IMR-90 (cell line): Measurements from ENCODE around the gene LMNB1. TPM values are rescaled to one million over a fixed set of nuclear protein-coding genes. Genes with fewer than 3 reads are reported as not detected.

Experiments used
- ATAC-seq: fragments of 200-7000 bp; cut with Tn5 transposase; 2 replicates; pipeline ENCODE4 v1.9.1; 2020; ENCODE audit warnings: low read depth, mild to moderate bottlenecking, moderate library complexity
- BruUV-seq: library from RNA; stranded (reverse); fragments of 400-500 nt; replicated peaks from 2 replicates; lab custom pipeline; 2021; lab: Mats Ljungman, UMichigan
- CTCF ChIA-PET: fragments of 300-600 bp; formaldehyde crosslinking; extraction: SDS; loops from one replicate; lab custom pipeline; 2021; ENCODE audit warnings: antibody characterized with exemption; lab: Yijun Ruan, JAX
- POLR2A ChIA-PET: fragments of 300-600 bp; sonication (Branson Sonifier 250); formaldehyde crosslinking; loops from one replicate; lab custom pipeline; 2022; ENCODE audit warnings: antibody characterized with exemption; ENCODE audit not compliant: unreplicated experiment; lab: Charles Lee
- DNase-seq: peaks from one replicate; pipeline ENCODE4 v3.0.0; 2013
- H2AFZ ChIP-seq: replicated peaks from 2 replicates; pipeline ENCODE3; 2013; ENCODE audit warnings: low read length, mild to moderate bottlenecking; ENCODE audit not compliant: poor library complexity
- H2AK5ac ChIP-seq: 2 replicates; pipeline ENCODE4 v1.6.1; 2013; ENCODE audit warnings: low read depth, low read length, inconsistent platforms
- H2AK9ac ChIP-seq: replicated peaks from 2 replicates; pipeline ENCODE3; 2013; ENCODE audit warnings: mild to moderate bottlenecking, low read depth, low read length, moderate library complexity; ENCODE audit not compliant: poor library complexity
- H2BK120ac ChIP-seq: 2 replicates; pipeline ENCODE4 v1.6.1; 2013; ENCODE audit warnings: low read depth, low read length, inconsistent platforms
- H2BK15ac ChIP-seq: 3 replicates; pipeline ENCODE4 v1.6.1; 2013; ENCODE audit warnings: low read depth, low read length, inconsistent platforms
- H2BK20ac ChIP-seq: 2 replicates; pipeline ENCODE4 v1.6.1; 2013; ENCODE audit warnings: low read depth, mild to moderate bottlenecking, inconsistent platforms, low read length, moderate library complexity
- H2BK5ac ChIP-seq: 2 replicates; pipeline ENCODE4 v1.6.1; 2013; ENCODE audit warnings: mild to moderate bottlenecking, low read depth, low read length, inconsistent platforms; ENCODE audit not compliant: poor library complexity, severe bottlenecking
- H3K14ac ChIP-seq: replicated peaks from 2 replicates; pipeline ENCODE4 v1.6.1; 2013; ENCODE audit warnings: low read depth, low read length, inconsistent platforms
- H3K18ac ChIP-seq: 2 replicates; pipeline ENCODE4 v1.6.1; 2013; ENCODE audit warnings: low read depth, low read length, control low read depth
- H3K23ac ChIP-seq: 2 replicates; pipeline ENCODE4 v1.6.1; 2013; ENCODE audit warnings: low read depth, low read length, inconsistent platforms
- H3K27ac ChIP-seq: 2 replicates; pipeline ENCODE4 v1.5.1; 2013; ENCODE audit warnings: mild to moderate bottlenecking, control low read depth, low read length; ENCODE audit not compliant: insufficient read depth
- H3K27me3 ChIP-seq: 2 replicates; pipeline ENCODE4 v1.6.1; 2013; ENCODE audit warnings: low read length; ENCODE audit not compliant: control insufficient read depth, insufficient read depth
- H3K36me3 ChIP-seq: 2 replicates; pipeline ENCODE4 v1.6.1; 2013; ENCODE audit warnings: low read length, mixed read lengths; ENCODE audit not compliant: control insufficient read depth, insufficient read depth
- H3K4ac ChIP-seq: 2 replicates; pipeline ENCODE4 v1.6.1; 2013; ENCODE audit warnings: low read depth, low read length, inconsistent platforms
- H3K4me1 ChIP-seq: 2 replicates; pipeline ENCODE4 v1.6.1; 2013; ENCODE audit warnings: low read length, mixed read lengths; ENCODE audit not compliant: control insufficient read depth, insufficient read depth
- H3K4me2 ChIP-seq: 2 replicates; pipeline ENCODE4 v1.6.1; 2013; ENCODE audit warnings: low read depth, mild to moderate bottlenecking, control low read depth, low read length, moderate library complexity
- H3K4me3 ChIP-seq: 2 replicates; pipeline ENCODE4 v1.5.1; 2013; ENCODE audit warnings: low read depth, mild to moderate bottlenecking, control low read depth, low read length, moderate library complexity; ENCODE audit not compliant: insufficient read depth
- H3K56ac ChIP-seq: 2 replicates; pipeline ENCODE4 v1.6.1; 2013; ENCODE audit warnings: low read length, inconsistent platforms; ENCODE audit not compliant: insufficient read depth; ENCODE audit errors: extremely low read depth
- H3K79me1 ChIP-seq, 2 experiments: 2 replicates each; pipeline ENCODE4 v1.6.1; 2013; ENCODE audit warnings: low read length in 2 of 2, inconsistent platforms in 1 of 2, low read depth in 1 of 2
- H3K9ac ChIP-seq: 2 replicates; pipeline ENCODE4 v1.6.1; 2013; ENCODE audit warnings: low read depth, low read length, control low read depth
- H3K9me1 ChIP-seq: 2 replicates; pipeline ENCODE4 v1.6.1; 2013; ENCODE audit warnings: low read length, inconsistent platforms; ENCODE audit not compliant: insufficient read depth
- H3K9me3 ChIP-seq: 2 replicates; pipeline ENCODE4 v1.6.1; 2013; ENCODE audit warnings: low read length; ENCODE audit not compliant: control insufficient read depth, insufficient read depth
- H4K20me1 ChIP-seq: 2 replicates; pipeline ENCODE4 v1.6.1; 2013; ENCODE audit warnings: low read length, inconsistent platforms; ENCODE audit not compliant: insufficient read depth
- H4K5ac ChIP-seq: 2 replicates; pipeline ENCODE4 v1.6.1; 2013; ENCODE audit warnings: mild to moderate bottlenecking, low read depth, low read length, control low read depth
- H4K8ac ChIP-seq, 2 experiments: 2 replicates each; pipeline ENCODE4 v1.6.1; 2013; ENCODE audit warnings: low read depth in 2 of 2, low read length in 2 of 2, control low read depth in 1 of 2, inconsistent platforms in 1 of 2
- H4K91ac ChIP-seq: 2 replicates; pipeline ENCODE4 v1.6.1; 2013; ENCODE audit warnings: low read depth, low read length, inconsistent platforms; ENCODE audit not compliant: insufficient read depth
- BHLHE40 ChIP-seq: fragments of 150-350 bp; IDR thresholded peaks from 2 replicates; pipeline ENCODE4 v1.6.1; 2016; ENCODE audit warnings: mild to moderate bottlenecking, low read depth, low read length
- CEBPB ChIP-seq: IDR thresholded peaks from 2 replicates; pipeline ENCODE4 v1.6.1; 2012; ENCODE audit warnings: low read depth, low read length, improper control_type of control experiment
- CHD1 ChIP-seq: IDR thresholded peaks from 2 replicates; pipeline ENCODE4 v1.6.1; 2012; ENCODE audit warnings: low read depth, low read length, improper control_type of control experiment
- ELK1 ChIP-seq: fragments of 150-350 bp; IDR thresholded peaks from 2 replicates; pipeline ENCODE4 v1.6.1; 2016; ENCODE audit warnings: low read depth, mild to moderate bottlenecking, low read length, moderate library complexity, borderline replicate concordance
- FOS ChIP-seq: fragments of 150-350 bp; IDR thresholded peaks from 2 replicates; pipeline ENCODE4 v1.6.1; 2016; ENCODE audit warnings: low read depth, low read length
- MAFK ChIP-seq: IDR thresholded peaks from 2 replicates; pipeline ENCODE4 v1.6.1; 2012; ENCODE audit warnings: low read depth, low read length, improper control_type of control experiment
- MAZ ChIP-seq: IDR thresholded peaks from 2 replicates; pipeline ENCODE4 v1.6.1; 2012; ENCODE audit warnings: low read depth, mild to moderate bottlenecking, low read length, improper control_type of control experiment, moderate library complexity, borderline replicate concordance
- MXI1 ChIP-seq: IDR thresholded peaks from 2 replicates; pipeline ENCODE4 v1.6.1; 2012; ENCODE audit warnings: low read depth, mild to moderate bottlenecking, low read length, moderate library complexity, borderline replicate concordance
- NFE2L2 ChIP-seq: fragments of 150-350 bp; IDR thresholded peaks from 2 replicates; pipeline ENCODE4 v1.6.1; 2016; ENCODE audit warnings: low read depth, mild to moderate bottlenecking, low read length
- POLR2A ChIP-seq: IDR thresholded peaks from 2 replicates; pipeline ENCODE4 v1.6.1; 2012; ENCODE audit warnings: mild to moderate bottlenecking, low read depth, low read length
- RAD21 ChIP-seq: IDR thresholded peaks from 2 replicates; pipeline ENCODE4 v1.6.1; 2012; ENCODE audit warnings: low read length, improper control_type of control experiment
- RCOR1 ChIP-seq: IDR thresholded peaks from 2 replicates; pipeline ENCODE4 v1.6.1; 2012; ENCODE audit warnings: mild to moderate bottlenecking, low read length, improper control_type of control experiment; ENCODE audit not compliant: insufficient replicate concordance
- RFX5 ChIP-seq: IDR thresholded peaks from 2 replicates; pipeline ENCODE4 v1.8.0; 2012; ENCODE audit warnings: low read depth, mild to moderate bottlenecking, low read length, moderate library complexity
- SMC3 ChIP-seq: fragments of 150-350 bp; IDR thresholded peaks from 2 replicates; pipeline ENCODE4 v1.6.1; 2016; ENCODE audit warnings: low read depth, mild to moderate bottlenecking, antibody characterized with exemption, low read length, moderate library complexity
- WGBS, 2 experiments: methylation state at CpG; one replicate each; pipeline versions ENCODE4 v1.1.5 to v1.1.7; 2013; ENCODE audit warnings: missing lambda C conversion rate in 2 of 2; ENCODE audit not compliant: insufficient read length in 1 of 2; ENCODE audit errors: extremely low coverage in 2 of 2; 5-methylcytosine and 5-hydroxymethylcytosine counted together
- dilution Hi-C: fragments of 300-500 bp; cut with HindIII; formaldehyde crosslinking; loops from one replicate; pipeline ENCODE4 v1.14.3; 2018; ENCODE audit warnings: low sequenced_read_pairs; ENCODE audit not compliant: unreplicated experiment
- in situ Hi-C: fragments of 300-500 bp; cut with MboI; formaldehyde crosslinking; loops from 3 replicates; pipeline ENCODE4 v1.14.3; 2019; ENCODE audit warnings: low sequenced_read_pairs, inconsistent platforms, mixed read lengths
- intact Hi-C: fragments of 100-400 bp; cut with micrococcal nuclease; formaldehyde crosslinking; loops from 2 replicates; pipeline ENCODE4 v1.10.0; 2022
- polyA plus RNA-seq, 3 experiments: library from polyadenylated mRNA; depleted of rRNA; stranded (reverse); fragments of >200 nt; gene quantifications; 2 replicates each; pipeline ENCODE4 v1.2.3, GENCODE V29; 2012; ENCODE audit warnings: low replicate concordance in 1 of 3
- total RNA-seq: library from RNA; depleted of rRNA; stranded (reverse); fragments of >200 nt; gene quantifications from 2 replicates; pipeline ENCODE4 v1.2.3, GENCODE V29; 2012
- TF ChIP-seq, protein P1 (sequence below): fragments of 150-350 bp; IDR thresholded peaks from 2 replicates; pipeline ENCODE4 v1.6.1; 2017; ENCODE audit warnings: mild to moderate bottlenecking, antibody characterized with exemption, low read length, low read depth
- TF ChIP-seq, protein P2 (sequence below): conservative IDR thresholded peaks from 2 replicates; pipeline ENCODE4 v1.5.1; 2012; ENCODE audit warnings: mild to moderate bottlenecking, low read depth, low read length, improper control_type of control experiment

LMNB1 gene
- total and polyA plus RNA-seq, 2 of the 4 experiments (the other 2 are of a cell fraction): 36.0 to 53.6 TPM

DNA sequence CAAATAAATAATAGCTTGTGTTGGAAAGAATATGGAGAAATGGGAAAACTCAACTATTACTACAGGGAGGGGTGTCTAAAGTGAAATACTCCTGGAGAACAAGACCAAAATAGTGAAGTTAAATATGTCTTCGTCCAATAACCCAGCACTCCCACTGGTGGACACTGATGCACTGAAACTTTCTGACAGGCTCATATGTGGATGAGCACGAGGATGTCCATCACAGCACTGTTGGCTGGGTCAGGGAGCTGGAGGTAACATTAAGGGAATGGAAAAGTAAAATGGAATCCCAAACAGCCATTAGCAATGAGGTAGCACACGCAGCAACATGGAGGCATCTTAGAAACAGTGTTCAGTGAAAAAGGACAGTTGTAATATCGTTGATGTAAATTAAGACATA lies 86.5 kb downstream of the LMNB1 start:
- H3K9ac ChIP-seq: no peak overlapping the region
- no peaks in the 10 kb centered on the region for H3K27me3 ChIP-seq
- H3K36me3 ChIP-seq: no peaks in the 10 kb centered on the region
- no peaks in the 10 kb centered on the region for H3K4me1 ChIP-seq
- no peak overlapping the region for H3K23ac ChIP-seq
- H3K56ac ChIP-seq: no peak overlapping the region
- CTCF ChIA-PET: no interaction called here
- H3K14ac ChIP-seq: no peak overlapping the region
- H2BK120ac ChIP-seq: no peak overlapping the region
- WGBS, 2 experiments: no CpG with 5 or more reads among the region's 4 CpGs
- H4K8ac ChIP-seq: no peak overlapping the region
- H2AFZ ChIP-seq: no peak overlapping the region
- H4K20me1 ChIP-seq: no peaks in the 10 kb centered on the region
- TF ChIP-seq MAZ (no peak), RFX5 (no peak), CEBPB (no peak), RAD21 (no peak), MXI1 (no peak), BHLHE40 (no peak), SMC3 (no peak), NFE2L2 (no peak), POLR2A (no peak), FOS (no peak), RCOR1 (no peak), ELK1 (no peak), CHD1 (no peak), MAFK (no peak)
- TF ChIP-seq, protein P1, sequence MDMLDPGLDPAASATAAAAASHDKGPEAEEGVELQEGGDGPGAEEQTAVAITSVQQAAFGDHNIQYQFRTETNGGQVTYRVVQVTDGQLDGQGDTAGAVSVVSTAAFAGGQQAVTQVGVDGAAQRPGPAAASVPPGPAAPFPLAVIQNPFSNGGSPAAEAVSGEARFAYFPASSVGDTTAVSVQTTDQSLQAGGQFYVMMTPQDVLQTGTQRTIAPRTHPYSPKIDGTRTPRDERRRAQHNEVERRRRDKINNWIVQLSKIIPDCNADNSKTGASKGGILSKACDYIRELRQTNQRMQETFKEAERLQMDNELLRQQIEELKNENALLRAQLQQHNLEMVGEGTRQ: no peak
- TF ChIP-seq, protein P2, sequence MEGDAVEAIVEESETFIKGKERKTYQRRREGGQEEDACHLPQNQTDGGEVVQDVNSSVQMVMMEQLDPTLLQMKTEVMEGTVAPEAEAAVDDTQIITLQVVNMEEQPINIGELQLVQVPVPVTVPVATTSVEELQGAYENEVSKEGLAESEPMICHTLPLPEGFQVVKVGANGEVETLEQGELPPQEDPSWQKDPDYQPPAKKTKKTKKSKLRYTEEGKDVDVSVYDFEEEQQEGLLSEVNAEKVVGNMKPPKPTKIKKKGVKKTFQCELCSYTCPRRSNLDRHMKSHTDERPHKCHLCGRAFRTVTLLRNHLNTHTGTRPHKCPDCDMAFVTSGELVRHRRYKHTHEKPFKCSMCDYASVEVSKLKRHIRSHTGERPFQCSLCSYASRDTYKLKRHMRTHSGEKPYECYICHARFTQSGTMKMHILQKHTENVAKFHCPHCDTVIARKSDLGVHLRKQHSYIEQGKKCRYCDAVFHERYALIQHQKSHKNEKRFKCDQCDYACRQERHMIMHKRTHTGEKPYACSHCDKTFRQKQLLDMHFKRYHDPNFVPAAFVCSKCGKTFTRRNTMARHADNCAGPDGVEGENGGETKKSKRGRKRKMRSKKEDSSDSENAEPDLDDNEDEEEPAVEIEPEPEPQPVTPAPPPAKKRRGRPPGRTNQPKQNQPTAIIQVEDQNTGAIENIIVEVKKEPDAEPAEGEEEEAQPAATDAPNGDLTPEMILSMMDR: no peak
- DNase-seq (no peak), ATAC-seq (no peak)
- no peak overlapping the region for H3K4ac ChIP-seq
- intact Hi-C loops (loop anchor here (10.0 kb wide), 1 partner anchor 521 kb away; no protein-coding TSS in a partner anchor), in situ Hi-C loops (no loop called here), dilution Hi-C loops (no loop called here)
- no peak overlapping the region for H2BK5ac ChIP-seq
- H2AK9ac ChIP-seq: no peak overlapping the region
- H3K79me1 ChIP-seq: no peaks in the 10 kb centered on the region
- no peak overlapping the region for H3K4me2 ChIP-seq
- no peak overlapping the region for H2AK5ac ChIP-seq
- no peak overlapping the region for H4K91ac ChIP-seq
- no peak overlapping the region for H2BK15ac ChIP-seq
- no peak overlapping the region for H2BK20ac ChIP-seq
- no peak overlapping the region for H3K4me3 ChIP-seq
- 0 out of 2 replicates have a peak, but pooled peaks cover 8% of the 10 kb centered on the region for H3K9me1 ChIP-seq
- no peak overlapping the region for H3K18ac ChIP-seq
- POLR2A ChIA-PET: no interaction called here
- no peak overlapping the region for H4K5ac ChIP-seq
- H3K27ac ChIP-seq: no peak overlapping the region
- no peaks in the 10 kb centered on the region for H3K9me3 ChIP-seq
- BruUV-seq: no TSS peak
